Amygdala (tissue), 56 donors: ENCODE results near the gene ACTG1.
A peak's percentile ranks its signal among the peaks of the same experiment; 100 is the strongest.
"Not testable (repeated sequence)": the region's sequence is repeated elsewhere in the genome, so short reads cannot be mapped to it uniquely, and the experiment has no call there.

Source experiments
- DNase-seq, 56 donors: peaks; one replicate each; lab custom pipeline; 2025; lab: John Stamatoyannopoulos, UW

ACTG1 gene

GRCh38 chr17:81534157-81535006, 21.8 kb upstream of the ACTG1 start:
- DNase-seq = no peak

- no peak for DNase-seq
These were observed 20.9 kb upstream of the ACTG1 start for GRCh38 chr17:81533339-81534141.

DNA sequence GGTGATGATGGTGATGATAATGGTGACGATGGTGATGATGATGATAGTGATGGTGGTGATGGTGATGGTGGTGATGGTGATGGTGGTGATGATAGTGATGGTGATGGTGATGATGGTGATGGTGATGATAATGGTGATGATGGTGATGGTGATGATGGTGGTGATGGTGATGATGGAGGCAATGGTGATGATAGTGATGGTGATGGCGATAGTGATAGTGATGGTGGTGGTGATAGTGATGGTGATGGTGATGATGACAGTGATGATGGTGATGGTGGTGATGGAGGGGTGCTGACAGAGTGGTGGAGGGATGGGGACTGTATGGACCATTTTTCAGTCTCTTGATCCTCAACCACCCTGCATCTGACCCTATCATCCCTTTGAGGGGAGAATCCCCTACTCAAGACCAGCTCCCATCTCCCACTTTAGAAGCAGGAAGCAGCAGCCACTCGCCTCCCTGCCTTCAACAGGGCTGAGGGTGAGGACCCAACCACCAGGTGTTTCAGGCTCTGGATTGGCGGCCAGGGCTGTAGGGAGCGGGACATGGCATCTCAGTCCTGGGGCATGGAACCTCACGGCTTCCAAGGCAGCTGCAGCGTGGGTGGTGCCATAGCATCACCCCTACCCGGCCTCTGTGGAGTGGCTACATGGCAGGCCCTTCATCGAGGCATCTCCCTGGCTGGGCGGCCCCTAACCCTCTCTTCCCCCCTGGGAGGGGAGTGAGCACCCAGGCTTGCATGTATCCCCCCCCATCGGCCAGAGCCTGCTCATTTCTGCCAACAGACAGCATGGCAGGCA, 20.1 kb upstream of the ACTG1 start:
- DNase-seq = no peak

DNA sequence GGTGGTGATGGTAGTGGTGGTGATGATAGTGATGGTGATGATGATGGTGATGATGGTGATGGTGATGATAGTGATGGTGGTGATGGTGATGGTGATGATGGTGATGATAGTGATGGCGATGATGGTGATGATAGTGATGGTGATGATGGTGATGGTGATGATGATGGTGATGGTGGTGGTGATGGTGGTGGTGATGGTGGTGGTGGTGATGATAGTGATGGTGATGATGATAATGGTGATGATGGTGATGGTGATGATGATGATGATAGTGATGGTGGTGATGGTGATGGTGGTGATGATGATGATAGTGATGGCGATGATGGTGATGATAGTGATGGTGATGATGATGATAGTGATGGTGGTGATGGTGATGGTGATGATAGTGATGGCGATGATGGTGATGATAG, 19.4 kb upstream of the ACTG1 start:
- not testable (repeated sequence) for DNase-seq

DNA sequence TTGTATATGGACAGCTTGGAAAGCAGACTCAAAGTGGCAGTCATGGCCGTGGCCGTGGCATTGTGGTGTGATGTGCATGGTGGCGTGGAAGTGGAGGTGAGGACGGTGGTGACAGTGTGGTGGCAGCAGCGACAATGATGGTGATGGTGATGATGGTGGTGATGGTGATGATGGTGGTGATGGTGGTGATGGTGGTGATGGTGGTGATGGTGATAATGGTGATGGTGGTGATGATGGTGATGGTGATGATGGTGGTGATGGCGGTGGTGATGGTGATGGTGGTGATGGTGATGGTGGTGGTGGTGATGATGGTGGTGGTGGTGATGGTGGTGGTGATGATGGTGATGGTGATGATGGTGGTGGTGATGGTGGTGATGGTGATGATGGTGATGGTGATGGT, 18.4 kb upstream of the ACTG1 start:
- not testable (repeated sequence) for DNase-seq

DNA sequence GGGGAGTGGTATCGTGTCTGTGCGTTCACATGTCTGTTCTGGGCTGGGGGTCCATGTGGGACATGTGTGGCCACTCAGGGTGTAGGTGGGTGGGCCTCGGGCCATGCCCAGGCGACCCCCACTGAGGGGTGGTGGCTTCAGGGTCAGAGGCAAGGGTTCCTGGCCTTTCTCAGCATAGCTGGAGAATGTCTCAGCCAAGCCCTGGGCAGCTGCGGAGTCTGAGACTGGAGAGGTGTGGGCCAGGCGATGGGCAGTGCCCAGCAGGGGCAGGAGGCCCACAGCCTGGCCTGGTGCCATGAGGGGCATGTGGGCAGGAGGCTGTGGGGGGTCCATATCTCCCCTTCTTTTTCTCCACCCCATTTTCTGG, 16.8 kb upstream of the ACTG1 start:
- no peak for DNase-seq

- DNase-seq = no peak
These were observed 16.2 kb upstream of the ACTG1 start for GRCh38 chr17:81528651-81529436.

DNA sequence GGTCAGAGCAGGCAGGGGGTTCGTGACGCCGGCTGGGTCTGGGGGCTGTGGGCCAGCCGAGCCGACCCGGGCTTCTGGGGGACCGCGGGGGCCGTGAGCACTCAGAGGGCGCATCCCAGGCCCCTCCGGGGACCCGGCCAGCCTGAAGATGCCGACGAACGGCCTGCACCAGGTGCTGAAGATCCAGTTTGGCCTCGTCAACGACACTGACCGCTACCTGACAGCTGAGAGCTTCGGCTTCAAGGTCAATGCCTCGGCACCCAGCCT, 15.7 kb upstream of the ACTG1 start:
- DNase-seq = no peak

DNA sequence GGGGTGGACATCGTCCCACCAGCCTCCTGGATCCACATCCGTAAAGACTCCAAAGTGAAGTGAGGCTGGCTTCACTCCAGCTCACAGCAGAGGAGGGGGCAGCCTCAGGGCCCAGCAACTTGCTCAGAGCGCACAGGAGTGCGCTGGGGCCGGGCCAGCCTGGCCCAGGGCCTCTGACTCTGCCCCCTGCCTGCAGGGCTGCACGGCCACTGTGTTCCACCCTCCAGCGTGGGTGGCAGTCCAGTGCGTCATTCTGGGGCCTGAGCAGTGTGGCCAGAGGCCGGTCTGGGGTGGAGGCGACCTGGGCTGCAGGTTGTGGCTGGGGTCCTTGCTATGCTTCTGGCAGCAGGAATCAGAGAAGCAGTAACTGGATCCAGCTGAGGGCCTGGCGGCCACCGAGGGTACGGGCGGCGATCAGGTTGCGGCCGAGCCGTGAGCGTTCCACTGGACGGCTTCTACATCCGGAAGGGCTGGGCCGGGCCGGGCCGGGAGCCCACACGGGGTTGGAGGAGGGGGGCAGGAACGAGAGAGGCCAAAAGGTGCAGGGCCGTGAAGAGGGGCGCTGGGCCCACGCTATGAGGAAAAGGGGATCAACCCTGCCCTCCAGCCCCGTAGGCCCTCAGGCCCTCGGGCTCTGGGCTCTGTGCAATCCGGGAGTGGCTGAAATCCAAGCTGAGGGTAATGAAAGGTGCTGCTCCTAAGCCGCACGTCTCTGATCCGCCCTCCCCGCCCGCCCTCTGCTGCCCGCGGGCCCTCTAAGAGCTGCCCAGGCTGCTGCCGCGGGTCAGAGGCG, 15.2 kb upstream of the ACTG1 start, which contains the start of gene FSCN2:
Gene FSCN2 (plus strand): TSS at position 787 of the 793 bp plus-strand sequence. CDS start 155 bp downstream, outside the sequence.
- no peak for DNase-seq

GRCh38 chr17:81526662-81527571, 14.3 kb upstream of the ACTG1 start:
- DNase-seq = no peak

DNA sequence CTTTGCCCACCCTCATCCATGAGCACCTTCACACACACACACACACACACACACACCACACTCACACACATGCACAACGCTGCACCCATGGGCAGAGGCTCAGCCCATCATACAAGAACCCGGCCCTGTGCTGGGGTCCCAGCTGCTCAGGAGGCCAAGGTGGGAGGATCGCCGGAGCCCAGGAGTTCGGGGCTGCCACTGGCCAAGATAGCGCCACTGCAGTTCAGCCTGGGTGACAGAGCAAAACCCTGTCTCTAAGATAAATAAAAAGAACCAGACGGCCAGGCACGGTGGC, 12.2 kb upstream of the ACTG1 start:
- DNase-seq = no peak

DNA sequence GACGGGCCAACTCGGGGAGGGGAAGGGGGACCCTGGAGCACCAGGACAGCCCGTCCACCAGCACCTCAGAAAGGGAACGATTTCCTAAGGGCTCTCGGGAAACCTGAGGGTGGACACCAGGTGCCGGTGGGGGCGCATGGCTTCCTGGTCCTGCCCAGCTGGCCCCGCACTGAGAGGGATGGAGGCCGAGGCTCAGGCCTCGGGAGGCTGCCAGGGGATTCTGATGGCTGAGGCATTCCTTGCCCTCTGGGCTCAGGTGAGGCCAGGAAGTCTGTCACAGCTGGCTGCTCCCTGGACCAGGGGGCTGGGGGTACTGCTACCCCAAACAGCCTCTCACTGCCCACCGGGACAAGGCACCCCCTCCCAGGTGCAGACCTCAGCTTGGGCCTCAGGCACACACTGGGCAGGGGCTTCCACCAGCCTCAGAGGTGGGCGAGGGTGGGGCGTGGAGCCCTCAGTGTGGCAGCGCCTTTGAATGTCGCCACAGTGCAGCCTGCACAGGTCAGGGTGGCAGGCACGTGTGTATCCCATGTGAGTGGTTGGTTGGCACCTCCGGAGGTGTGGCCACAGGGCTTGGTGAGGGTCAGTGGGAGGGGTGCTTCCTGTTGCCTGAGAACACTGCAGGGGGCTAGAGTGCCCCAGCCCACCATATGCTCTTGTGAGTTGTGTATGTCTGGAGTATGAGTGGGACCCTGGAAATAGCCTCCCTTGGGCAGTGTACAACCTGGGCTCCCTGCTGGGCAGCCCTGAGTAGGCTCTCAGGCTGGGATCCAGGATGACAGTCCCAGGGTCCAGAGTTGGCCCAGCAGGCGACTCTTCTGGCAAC, 11.7 kb upstream of the ACTG1 start:
- no peak for DNase-seq

GRCh38 chr17:81523402-81524038, 10.9 kb upstream of the ACTG1 start:
- peak in 44 of 56 donors; percentile 7 to 76 (median 49) for DNase-seq

GRCh38 chr17:81522491-81523401, 10.1 kb upstream of the ACTG1 start:
- DNase-seq = no peak

- no peak for DNase-seq
These were observed 7.7 kb upstream of the ACTG1 start for GRCh38 chr17:81520021-81520901.
